Naive thymus-derived CD4-positive, alpha-beta T cell (primary cell): Measurements from ENCODE around the gene POLR1C. TPM values are rescaled to one million over a fixed set of nuclear protein-coding genes. Genes with fewer than 3 reads are reported as not detected.
A peak's percentile ranks its signal among the peaks of the same experiment; 100 is the strongest.
"Not testable (repeated sequence)": the region's sequence is repeated elsewhere in the genome, so short reads cannot be mapped to it uniquely, and the experiment has no call there.

Source experiments
- ATAC-seq: fragments of 150-1000 bp; cut with Tn5 transposase; 2 replicates; pipeline ENCODE4 v1.10.0; 2021; ENCODE audit warnings: mild to moderate bottlenecking, moderate library complexity
- CTCF ChIA-PET: fragments of 350-600 bp; sonication (Branson Sonifier 250); formaldehyde crosslinking; loops from one replicate; lab custom pipeline; 2021; ENCODE audit warnings: antibody characterized with exemption; lab: Charles Lee
- POLR2A ChIA-PET: fragments of 350-600 bp; sonication (Branson Sonifier 250); formaldehyde crosslinking; loops from one replicate; lab custom pipeline; 2021; ENCODE audit warnings: antibody characterized with exemption, inconsistent platforms; lab: Charles Lee
- DNase-seq, 9 donors: peaks; one replicate each; pipeline versions ENCODE4 v3.0.0 to v3.0.0-alpha.2; 2020 to 2022; ENCODE audit warnings: mixed read lengths in 1 of 9
- H3K27ac ChIP-seq: one replicate; pipeline ENCODE4 v1.7.0; 2013; ENCODE audit warnings: mild to moderate bottlenecking, low read depth, low read length, moderate library complexity
- H3K27me3 ChIP-seq, 2 donors: one replicate each; pipeline ENCODE4 v1.7.0; 2013; ENCODE audit warnings: low read length in 2 of 2, mild to moderate bottlenecking in 2 of 2, moderate library complexity in 2 of 2; ENCODE audit not compliant: control insufficient read depth in 2 of 2, insufficient read depth in 2 of 2
- H3K36me3 ChIP-seq, 3 experiments: 1 replicate in 2 of 3; 2 replicates in 1 of 3; pipeline ENCODE4 v1.7.0; 2013; ENCODE audit warnings: low read length in 3 of 3, mild to moderate bottlenecking in 3 of 3, moderate library complexity in 1 of 3; ENCODE audit not compliant: insufficient read depth in 3 of 3, control insufficient read depth in 2 of 3
- H3K4me1 ChIP-seq, 2 donors: one replicate each; pipeline ENCODE4 v1.7.0; 2013; ENCODE audit warnings: low read length in 2 of 2, mild to moderate bottlenecking in 2 of 2, moderate library complexity in 1 of 2; ENCODE audit not compliant: control insufficient read depth in 2 of 2, insufficient read depth in 2 of 2
- H3K4me3 ChIP-seq: 2 replicates; pipeline ENCODE4 v1.7.0; 2013; ENCODE audit warnings: mild to moderate bottlenecking, low read length
- H3K9me3 ChIP-seq, 3 experiments: 1 replicate in 2 of 3; 2 replicates in 1 of 3; pipeline ENCODE4 v1.7.0; 2013; ENCODE audit warnings: low read length in 3 of 3; ENCODE audit not compliant: control insufficient read depth in 2 of 3
- H3K27ac Mint-ChIP-seq, 9 donors: one replicate each; pipeline ENCODE4 v1.8.0; 2020 to 2022; ENCODE audit warnings: mixed read lengths in 9 of 9, mild to moderate bottlenecking in 8 of 9, moderate library complexity in 5 of 9, inconsistent platforms in 2 of 9
- H3K27me3 Mint-ChIP-seq, 5 donors: one replicate each; pipeline ENCODE4 v1.8.0; 2021 to 2022; ENCODE audit warnings: mixed read lengths in 5 of 5, mild to moderate bottlenecking in 1 of 5
- H3K36me3 Mint-ChIP-seq, 5 donors: one replicate each; pipeline ENCODE4 v1.8.0; 2020 to 2022; ENCODE audit warnings: mixed read lengths in 5 of 5, mild to moderate bottlenecking in 3 of 5, inconsistent platforms in 1 of 5
- H3K4me1 Mint-ChIP-seq, 7 donors: one replicate each; pipeline ENCODE4 v1.8.0; 2020 to 2022; ENCODE audit warnings: mixed read lengths in 7 of 7, mild to moderate bottlenecking in 3 of 7, inconsistent platforms in 1 of 7
- H3K4me3 Mint-ChIP-seq, 10 donors: one replicate each; pipeline ENCODE4 v1.8.0; 2020 to 2022; ENCODE audit warnings: mild to moderate bottlenecking in 10 of 10, mixed read lengths in 10 of 10, moderate library complexity in 6 of 10, inconsistent platforms in 2 of 10
- H3K9me3 Mint-ChIP-seq, 11 donors: one replicate each; pipeline ENCODE4 v1.8.0; 2020 to 2022; ENCODE audit warnings: mixed read lengths in 11 of 11, mild to moderate bottlenecking in 4 of 11, inconsistent platforms in 1 of 11, moderate library complexity in 1 of 11
- intact Hi-C, 2 donors: fragments of 100-400 bp; cut with micrococcal nuclease; formaldehyde crosslinking; loops; one replicate each; pipeline ENCODE4 v1.15.1; 2023
- polyA plus RNA-seq, 2 donors: library from polyadenylated mRNA; unstranded; fragments of 300-500 nt; fragmentation: Illumina TruSeq; gene quantifications; one replicate each; pipeline ENCODE4 v1.2.3, GENCODE V29; 2021
- total RNA-seq, 6 experiments: library from RNA in 5 of 6; stranded (reverse) in 5 of 6; gene quantifications; 1 replicate in 5 of 6; 2 replicates in 1 of 6; pipeline ENCODE4 v1.2.3 and lab custom pipeline; 2021 to 2026

POLR1C gene
- total and polyA plus RNA-seq, 7 experiments from 2014 or later: 13.1 to 61.1 (median 39.4) TPM

- intact Hi-C loops: no loop called here
- Histone ChIP-seq H3K36me3 (peaks cover 11 to 92% (median 21%) of the 10 kb centered on the region in 3 experiments), H3K9me3 (no peaks in the 10 kb centered on the region), H3K4me1 (no peaks in the 10 kb centered on the region), H3K4me3 (no peak overlapping the region), H3K27ac (no peak overlapping the region), H3K27me3 (no peaks in the 10 kb centered on the region)
- no peak overlapping the region for H3K4me3 Mint-ChIP-seq
- no peaks in the 10 kb centered on the region for H3K9me3 Mint-ChIP-seq
- ATAC-seq (no peak), DNase-seq (no peak)
- H3K27me3 Mint-ChIP-seq: no peaks in the 10 kb centered on the region
- peaks cover 16 to 61% (median 29%) of the 10 kb centered on the region in 5 donors for H3K36me3 Mint-ChIP-seq
- CTCF ChIA-PET: interaction anchor here (0.7 kb wide), 1 partner anchor 16 kb away, joined by 3 read pairs; no protein-coding TSS in a partner anchor
- no peaks in the 10 kb centered on the region for H3K4me1 Mint-ChIP-seq
- POLR2A ChIA-PET: no interaction called here
- peak overlapping the region in 2 of 9 donors; percentile 36 to 42 for H3K27ac Mint-ChIP-seq
Observed at GRCh38 chr6:43547222-43547621, 30.3 kb downstream of the POLR1C start.

GRCh38 chr6:43557620-43558019 is 40.7 kb downstream of the POLR1C start:
- H3K9me3 ChIP-seq, H3K27ac ChIP-seq, H3K27me3 Mint-ChIP-seq, POLR2A ChIA-PET, H3K4me3 Mint-ChIP-seq, H3K4me3 ChIP-seq, intact Hi-C loops, ATAC-seq, H3K9me3 Mint-ChIP-seq, H3K4me1 Mint-ChIP-seq, H3K4me1 ChIP-seq, H3K27me3 ChIP-seq, DNase-seq: not testable (repeated sequence)
- H3K36me3 ChIP-seq: peaks cover 24 to 88% (median 43%) of the 10 kb centered on the region in 3 experiments
- H3K36me3 Mint-ChIP-seq: peaks cover 8 to 62% (median 34%) of the 10 kb centered on the region in 5 donors
- H3K27ac Mint-ChIP-seq: peak overlapping the region in 1 of 9 donors; percentile 51
- CTCF ChIA-PET: interaction anchor here (0.7 kb wide), 1 partner anchor 11 kb away, joined by 4 read pairs; no protein-coding TSS in a partner anchor

- DNase-seq (no peak), ATAC-seq (no peak)
- intact Hi-C loops: no loop called here
- no peaks in the 10 kb centered on the region for H3K27me3 Mint-ChIP-seq
- no peak overlapping the region for H3K27ac Mint-ChIP-seq
- H3K4me1 Mint-ChIP-seq: peaks cover 0 to 1% (median 0%) of the 10 kb centered on the region in 7 donors
- H3K36me3 Mint-ChIP-seq: peaks cover 8 to 57% (median 25%) of the 10 kb centered on the region in 5 donors
- no peak overlapping the region for H3K4me3 ChIP-seq
- no peak overlapping the region for H3K4me3 Mint-ChIP-seq
- no peak overlapping the region for H3K27ac ChIP-seq
- H3K9me3 Mint-ChIP-seq: no peaks in the 10 kb centered on the region
- CTCF ChIA-PET: no interaction called here
- no peaks in the 10 kb centered on the region for H3K27me3 ChIP-seq
- no peaks in the 10 kb centered on the region for H3K9me3 ChIP-seq
- H3K4me1 ChIP-seq: no peaks in the 10 kb centered on the region
- H3K36me3 ChIP-seq: peaks cover 22 to 91% (median 50%) of the 10 kb centered on the region in 3 experiments
- POLR2A ChIA-PET: interaction anchor here (0.6 kb wide), 1 partner anchor 39 kb away, joined by 3 read pairs; no protein-coding TSS in a partner anchor
Observed at GRCh38 chr6:43559328-43559727, 42.4 kb downstream of the POLR1C start.

GRCh38 chr6:43570876-43571441 is 54.1 kb downstream of the POLR1C start:
- Histone ChIP-seq H3K27ac (no peak overlapping the region), H3K27me3 (no peaks in the 10 kb centered on the region), H3K9me3 (no peaks in the 10 kb centered on the region), H3K4me3 (no peak overlapping the region), H3K36me3 (peaks cover 3 to 70% (median 6%) of the 10 kb centered on the region in 3 experiments), H3K4me1 (peaks cover 0 to 6% of the 10 kb centered on the region in 2 donors)
- DNase-seq: no peak
- H3K4me3 Mint-ChIP-seq: peak overlapping the region in 1 of 10 donors; percentile 43
- no peaks in the 10 kb centered on the region for H3K9me3 Mint-ChIP-seq
- peak overlapping the region in 3 of 9 donors; percentile 27 to 69 (median 46) for H3K27ac Mint-ChIP-seq
- POLR2A ChIA-PET: interaction anchor here (0.6 kb wide), 1 partner anchor 22 kb away, joined by 3 read pairs; no protein-coding TSS in a partner anchor
- H3K36me3 Mint-ChIP-seq: peaks cover 12 to 27% (median 18%) of the 10 kb centered on the region in 5 donors
- intact Hi-C loops: loop anchor here (10.0 kb wide), 2 partner anchors 116 to 504 kb away; partner anchors contain the start of gene DLK2 (in 1 of the 2)
- no peaks in the 10 kb centered on the region for H3K27me3 Mint-ChIP-seq
- peaks cover 5 to 35% (median 17%) of the 10 kb centered on the region in 7 donors for H3K4me1 Mint-ChIP-seq
- ATAC-seq: no peak
- CTCF ChIA-PET: no interaction called here

Other genes starting within 250 kb of the POLR1C start
- gene SLC22A7, start 218.8 kb upstream of the POLR1C start, total RNA-seq: not detected
- gene SLC22A7, start 218.8 kb upstream of the POLR1C start, polyA plus RNA-seq: not detected
- gene CRIP3, start 208.3 kb upstream of the POLR1C start, total RNA-seq: 1 to 10 TPM in 4 of 5 experiments, not detected in 1; 2.1 to 7.4 (median 4.8) TPM
- not detected for gene CRIP3, start 208.3 kb upstream of the POLR1C start, polyA plus RNA-seq
- 10 to 100 TPM; 15.8 to 40.2 (median 28.3) TPM for gene ZNF318, start 147.4 kb upstream of the POLR1C start, total RNA-seq
- gene ZNF318, start 147.4 kb upstream of the POLR1C start, polyA plus RNA-seq: 10 to 100 TPM in 1 of 2 donors, 1 to 10 TPM in 1; 6.9 to 12.9 TPM
- 10 to 100 TPM; 56.2 to 74.6 (median 60.4) TPM for gene ABCC10, start 89.5 kb upstream of the POLR1C start, total RNA-seq
- gene ABCC10, start 89.5 kb upstream of the POLR1C start, polyA plus RNA-seq: 10 to 100 TPM in 1 of 2 donors, 1 to 10 TPM in 1; 9.8 to 18.6 TPM
- gene DLK2, start 61.5 kb upstream of the POLR1C start, total RNA-seq: 1 to 10 TPM in 1 of 5 experiments, under 1 TPM in 4; 0.30 to 1.6 (median 0.53) TPM
- gene DLK2, start 61.5 kb upstream of the POLR1C start, polyA plus RNA-seq: 1 to 10 TPM in 1 of 2 donors, under 1 TPM in 1; 0.74 to 1.0 TPM
- gene TJAP1, start 39.5 kb upstream of the POLR1C start, total RNA-seq: 10 to 100 TPM; 29.2 to 55.2 (median 33.5) TPM
- 10 to 100 TPM in 1 of 2 donors, 1 to 10 TPM in 1; 8.2 to 10.9 TPM for gene TJAP1, start 39.5 kb upstream of the POLR1C start, polyA plus RNA-seq
- under 1 TPM; 0.22 to 0.84 (median 0.46) TPM for gene LRRC73, start 6.7 kb upstream of the POLR1C start, total RNA-seq
- not detected for gene LRRC73, start 6.7 kb upstream of the POLR1C start, polyA plus RNA-seq
- gene YIPF3, start 163 bp upstream of the POLR1C start, total RNA-seq: 10 to 100 TPM; 54.4 to 75.9 (median 67.3) TPM
- 10 to 100 TPM; 68.3 to 74.5 TPM for gene YIPF3, start 163 bp upstream of the POLR1C start, polyA plus RNA-seq
- gene XPO5, start 58.9 kb downstream of the POLR1C start, total RNA-seq: 100 to 1,000 TPM in 1 of 5 experiments, 10 to 100 TPM in 4; 35.0 to 107 (median 41.9) TPM
- 10 to 100 TPM in 1 of 2 donors, 1 to 10 TPM in 1; 9.3 to 10.2 TPM for gene XPO5, start 58.9 kb downstream of the POLR1C start, polyA plus RNA-seq
- gene POLH, start 59.1 kb downstream of the POLR1C start, total RNA-seq: 10 to 100 TPM in 4 of 5 experiments, 1 to 10 TPM in 1; 9.1 to 65.6 (median 19.3) TPM
- gene POLH, start 59.1 kb downstream of the POLR1C start, polyA plus RNA-seq: 10 to 100 TPM in 1 of 2 donors, 1 to 10 TPM in 1; 7.4 to 16.8 TPM
- 10 to 100 TPM; 55.0 to 94.7 (median 72.0) TPM for gene GTPBP2, start 112.2 kb downstream of the POLR1C start, total RNA-seq
- 1 to 10 TPM; 3.2 TPM for gene GTPBP2, start 112.2 kb downstream of the POLR1C start, polyA plus RNA-seq
- 10 to 100 TPM; 25.2 to 44.5 (median 28.0) TPM for gene MAD2L1BP, start 118.8 kb downstream of the POLR1C start, total RNA-seq
- 10 to 100 TPM; 14.9 to 29.1 TPM for gene MAD2L1BP, start 118.8 kb downstream of the POLR1C start, polyA plus RNA-seq
- not detected for gene RSPH9, start 127.9 kb downstream of the POLR1C start, total RNA-seq
- gene RSPH9, start 127.9 kb downstream of the POLR1C start, polyA plus RNA-seq: 1 to 10 TPM in 1 of 2 donors, under 1 TPM in 1; 0.96 to 1.1 TPM
- 10 to 100 TPM; 20.9 to 39.2 (median 28.7) TPM for gene MRPS18A, start 170.7 kb downstream of the POLR1C start, total RNA-seq
- gene MRPS18A, start 170.7 kb downstream of the POLR1C start, polyA plus RNA-seq: 10 to 100 TPM; 59.7 to 68.4 TPM